ENCODE results near the gene RRAGC. TPM values are rescaled to one million over a fixed set of nuclear protein-coding genes. Genes with fewer than 3 reads are reported as not detected.

RRAGC gene
- total and polyA plus RNA-seq, 10 of the 15 experiments (the other 5 are each of a cell fraction or from before 2014, with no cell fraction given): 5.5 to 22.1 (median 15.0) TPM

DNA sequence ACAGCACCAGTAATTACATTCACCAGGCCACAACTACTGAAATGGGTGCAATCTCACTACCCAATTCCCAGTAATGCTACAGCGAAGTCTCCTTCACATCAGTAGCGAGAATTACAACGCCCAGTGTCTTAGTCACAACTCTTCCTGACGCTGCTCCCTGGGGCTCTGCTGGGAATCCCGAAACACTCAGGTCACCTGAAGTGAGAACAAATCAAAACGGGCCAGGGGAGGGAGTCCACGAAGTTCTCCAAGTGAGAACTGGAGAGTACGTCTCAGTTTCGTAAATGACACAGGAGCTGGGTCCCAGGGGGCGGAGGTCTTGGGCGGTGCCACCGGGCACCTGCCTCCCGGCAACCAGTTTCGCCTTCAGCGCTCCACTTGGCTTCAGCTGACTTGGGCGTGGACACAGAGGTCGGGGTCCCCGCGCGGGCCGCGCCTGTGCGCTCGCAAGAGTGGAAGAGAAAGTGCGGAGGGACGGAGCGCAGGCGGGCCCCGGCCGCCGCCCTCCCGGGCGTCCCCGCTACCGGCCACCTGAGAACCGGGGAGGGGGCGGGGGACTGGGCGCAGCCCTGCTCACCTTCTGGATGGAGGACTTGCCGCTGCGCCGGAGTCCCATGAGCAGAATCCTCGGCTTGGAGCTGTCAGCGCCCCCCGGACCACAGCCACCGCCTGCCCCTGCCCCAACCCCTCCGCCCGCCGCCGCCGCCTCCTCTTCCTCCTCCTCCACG, 575 bp downstream of the RRAGC start (continued):
- TF ChIP-seq, protein P1, sequence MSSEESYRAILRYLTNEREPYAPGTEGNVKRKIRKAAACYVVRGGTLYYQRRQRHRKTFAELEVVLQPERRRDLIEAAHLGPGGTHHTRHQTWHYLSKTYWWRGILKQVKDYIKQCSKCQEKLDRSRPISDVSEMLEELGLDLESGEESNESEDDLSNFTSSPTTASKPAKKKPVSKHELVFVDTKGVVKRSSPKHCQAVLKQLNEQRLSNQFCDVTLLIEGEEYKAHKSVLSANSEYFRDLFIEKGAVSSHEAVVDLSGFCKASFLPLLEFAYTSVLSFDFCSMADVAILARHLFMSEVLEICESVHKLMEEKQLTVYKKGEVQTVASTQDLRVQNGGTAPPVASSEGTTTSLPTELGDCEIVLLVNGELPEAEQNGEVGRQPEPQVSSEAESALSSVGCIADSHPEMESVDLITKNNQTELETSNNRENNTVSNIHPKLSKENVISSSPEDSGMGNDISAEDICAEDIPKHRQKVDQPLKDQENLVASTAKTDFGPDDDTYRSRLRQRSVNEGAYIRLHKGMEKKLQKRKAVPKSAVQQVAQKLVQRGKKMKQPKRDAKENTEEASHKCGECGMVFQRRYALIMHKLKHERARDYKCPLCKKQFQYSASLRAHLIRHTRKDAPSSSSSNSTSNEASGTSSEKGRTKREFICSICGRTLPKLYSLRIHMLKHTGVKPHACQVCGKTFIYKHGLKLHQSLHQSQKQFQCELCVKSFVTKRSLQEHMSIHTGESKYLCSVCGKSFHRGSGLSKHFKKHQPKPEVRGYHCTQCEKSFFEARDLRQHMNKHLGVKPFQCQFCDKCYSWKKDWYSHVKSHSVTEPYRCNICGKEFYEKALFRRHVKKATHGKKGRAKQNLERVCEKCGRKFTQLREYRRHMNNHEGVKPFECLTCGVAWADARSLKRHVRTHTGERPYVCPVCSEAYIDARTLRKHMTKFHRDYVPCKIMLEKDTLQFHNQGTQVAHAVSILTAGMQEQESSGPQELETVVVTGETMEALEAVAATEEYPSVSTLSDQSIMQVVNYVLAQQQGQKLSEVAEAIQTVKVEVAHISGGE (CRISPR knock-in tag; IDR thresholded peaks at IDR 0.05): no peak
- TF ChIP-seq KDM1A (IDR thresholded peaks at IDR 0.05; ENCODE audit: borderline replicate concordance) (no peak), ZNF217 (IDR thresholded peaks at IDR 0.05) (no peak), RBBP5 (conservative IDR thresholded peaks at IDR 0.05) (no peak), RUNX3 (IDR thresholded peaks at IDR 0.05; ENCODE audit: low read length) (no peak), RAD51 (IDR thresholded peaks at IDR 0.05) (peak; percentile 24; the same call in 1 of the 2 replicates), TARDBP (IDR thresholded peaks at IDR 0.05; ENCODE audit: borderline replicate concordance) (no peak), SIN3A (IDR thresholded peaks at IDR 0.05; ENCODE audit: low read depth, low read length) (peak; percentile 72; the same call in 1 of the 2 replicates), CHD2 (IDR thresholded peaks at IDR 0.05; ENCODE audit: borderline replicate concordance, low read depth, low read length) (no peak), NFYB (IDR thresholded peaks at IDR 0.05; ENCODE audit: insufficient read depth, low read depth, low read length) (0 out of 2 replicates have a peak, but pooled peaks have one; percentile 11), JUND (IDR thresholded peaks at IDR 0.05; ENCODE audit: low read depth, low read length) (no peak), LARP7 (IDR thresholded peaks at IDR 0.05) (peak; percentile 26; the same call in 1 of the 2 replicates), POLR2AphosphoS5 (IDR thresholded peaks at IDR 0.05; ENCODE audit: low read length) (no peak; the same call in 1 of the 2 replicates), CREB1 (IDR thresholded peaks at IDR 0.05; ENCODE audit: low read depth) (no peak), MTA3 (IDR thresholded peaks at IDR 0.05; ENCODE audit: borderline replicate concordance, low read length) (0 out of 2 replicates have a peak, but pooled peaks have one; percentile 26)
- TF ChIP-seq, protein P2, sequence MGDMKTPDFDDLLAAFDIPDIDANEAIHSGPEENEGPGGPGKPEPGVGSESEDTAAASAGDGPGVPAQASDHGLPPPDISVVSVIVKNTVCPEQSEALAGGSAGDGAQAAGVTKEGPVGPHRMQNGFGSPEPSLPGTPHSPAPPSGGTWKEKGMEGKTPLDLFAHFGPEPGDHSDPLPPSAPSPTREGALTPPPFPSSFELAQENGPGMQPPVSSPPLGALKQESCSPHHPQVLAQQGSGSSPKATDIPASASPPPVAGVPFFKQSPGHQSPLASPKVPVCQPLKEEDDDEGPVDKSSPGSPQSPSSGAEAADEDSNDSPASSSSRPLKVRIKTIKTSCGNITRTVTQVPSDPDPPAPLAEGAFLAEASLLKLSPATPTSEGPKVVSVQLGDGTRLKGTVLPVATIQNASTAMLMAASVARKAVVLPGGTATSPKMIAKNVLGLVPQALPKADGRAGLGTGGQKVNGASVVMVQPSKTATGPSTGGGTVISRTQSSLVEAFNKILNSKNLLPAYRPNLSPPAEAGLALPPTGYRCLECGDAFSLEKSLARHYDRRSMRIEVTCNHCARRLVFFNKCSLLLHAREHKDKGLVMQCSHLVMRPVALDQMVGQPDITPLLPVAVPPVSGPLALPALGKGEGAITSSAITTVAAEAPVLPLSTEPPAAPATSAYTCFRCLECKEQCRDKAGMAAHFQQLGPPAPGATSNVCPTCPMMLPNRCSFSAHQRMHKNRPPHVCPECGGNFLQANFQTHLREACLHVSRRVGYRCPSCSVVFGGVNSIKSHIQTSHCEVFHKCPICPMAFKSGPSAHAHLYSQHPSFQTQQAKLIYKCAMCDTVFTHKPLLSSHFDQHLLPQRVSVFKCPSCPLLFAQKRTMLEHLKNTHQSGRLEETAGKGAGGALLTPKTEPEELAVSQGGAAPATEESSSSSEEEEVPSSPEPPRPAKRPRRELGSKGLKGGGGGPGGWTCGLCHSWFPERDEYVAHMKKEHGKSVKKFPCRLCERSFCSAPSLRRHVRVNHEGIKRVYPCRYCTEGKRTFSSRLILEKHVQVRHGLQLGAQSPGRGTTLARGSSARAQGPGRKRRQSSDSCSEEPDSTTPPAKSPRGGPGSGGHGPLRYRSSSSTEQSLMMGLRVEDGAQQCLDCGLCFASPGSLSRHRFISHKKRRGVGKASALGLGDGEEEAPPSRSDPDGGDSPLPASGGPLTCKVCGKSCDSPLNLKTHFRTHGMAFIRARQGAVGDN (IDR thresholded peaks at IDR 0.05): 0 out of 2 replicates have a peak, but pooled peaks have one; percentile 10
- TF ChIP-seq, protein P3, sequence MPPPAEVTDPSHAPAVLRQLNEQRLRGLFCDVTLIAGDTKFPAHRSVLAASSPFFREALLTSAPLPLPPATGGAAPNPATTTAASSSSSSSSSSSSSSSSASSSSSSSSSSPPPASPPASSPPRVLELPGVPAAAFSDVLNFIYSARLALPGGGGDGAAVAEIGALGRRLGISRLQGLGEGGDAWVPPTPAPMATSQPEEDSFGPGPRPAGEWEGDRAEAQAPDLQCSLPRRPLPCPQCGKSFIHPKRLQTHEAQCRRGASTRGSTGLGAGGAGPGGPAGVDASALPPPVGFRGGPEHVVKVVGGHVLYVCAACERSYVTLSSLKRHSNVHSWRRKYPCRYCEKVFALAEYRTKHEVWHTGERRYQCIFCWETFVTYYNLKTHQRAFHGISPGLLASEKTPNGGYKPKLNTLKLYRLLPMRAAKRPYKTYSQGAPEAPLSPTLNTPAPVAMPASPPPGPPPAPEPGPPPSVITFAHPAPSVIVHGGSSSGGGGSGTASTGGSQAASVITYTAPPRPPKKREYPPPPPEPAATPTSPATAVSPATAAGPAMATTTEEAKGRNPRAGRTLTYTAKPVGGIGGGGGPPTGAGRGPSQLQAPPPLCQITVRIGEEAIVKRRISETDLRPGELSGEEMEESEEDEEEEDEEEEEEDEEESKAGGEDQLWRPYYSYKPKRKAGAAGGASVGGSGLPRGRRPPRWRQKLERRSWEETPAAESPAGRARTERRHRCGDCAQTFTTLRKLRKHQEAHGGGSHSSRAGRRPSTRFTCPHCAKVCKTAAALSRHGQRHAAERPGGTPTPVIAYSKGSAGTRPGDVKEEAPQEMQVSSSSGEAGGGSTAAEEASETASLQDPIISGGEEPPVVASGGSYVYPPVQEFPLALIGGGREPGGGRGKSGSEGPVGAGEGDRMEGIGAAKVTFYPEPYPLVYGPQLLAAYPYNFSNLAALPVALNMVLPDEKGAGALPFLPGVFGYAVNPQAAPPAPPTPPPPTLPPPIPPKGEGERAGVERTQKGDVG (CRISPR knock-in tag; IDR thresholded peaks at IDR 0.05): no peak
- TF ChIP-seq, protein P4, sequence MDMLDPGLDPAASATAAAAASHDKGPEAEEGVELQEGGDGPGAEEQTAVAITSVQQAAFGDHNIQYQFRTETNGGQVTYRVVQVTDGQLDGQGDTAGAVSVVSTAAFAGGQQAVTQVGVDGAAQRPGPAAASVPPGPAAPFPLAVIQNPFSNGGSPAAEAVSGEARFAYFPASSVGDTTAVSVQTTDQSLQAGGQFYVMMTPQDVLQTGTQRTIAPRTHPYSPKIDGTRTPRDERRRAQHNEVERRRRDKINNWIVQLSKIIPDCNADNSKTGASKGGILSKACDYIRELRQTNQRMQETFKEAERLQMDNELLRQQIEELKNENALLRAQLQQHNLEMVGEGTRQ (IDR thresholded peaks at IDR 0.05; ENCODE audit: borderline replicate concordance, low read depth, low read length): no peak
